Effector CD4-positive, alpha-beta T cell (primary cell): ENCODE data around the gene EIF2A.
"Not testable (repeated sequence)": the region's sequence is repeated elsewhere in the genome, so short reads cannot be mapped to it uniquely, and the experiment has no call there.

Experiments
- DNase-seq: peaks from one replicate; pipeline ENCODE4 v3.0.0-alpha.2; 2020

Gene EIF2A

GRCh38 chr3:150544041-150544440 lies 2.5 kb upstream of the EIF2A start:
- no peak for DNase-seq

GRCh38 chr3:150544726-150545125 lies 1.9 kb upstream of the EIF2A start:
- no peak for DNase-seq

- DNase-seq: peak; percentile 33
These were observed 965 bp upstream of the EIF2A start for GRCh38 chr3:150545419-150546225.

GRCh38 chr3:150547045-150547741 lies 606 bp downstream of the EIF2A start:
- no peak for DNase-seq

GRCh38 chr3:150555859-150556436 lies 9.4 kb downstream of the EIF2A start:
- no peak for DNase-seq

- DNase-seq: no peak
These were observed 10.2 kb downstream of the EIF2A start for GRCh38 chr3:150556792-150557191.

GRCh38 chr3:150557725-150558124 lies 11.1 kb downstream of the EIF2A start:
- no peak for DNase-seq

- no peak for DNase-seq
These were observed 17.7 kb downstream of the EIF2A start for GRCh38 chr3:150564243-150564642.

- DNase-seq: no peak
These were observed 20.7 kb downstream of the EIF2A start for GRCh38 chr3:150567328-150567727.

GRCh38 chr3:150577855-150578254 lies 31.3 kb downstream of the EIF2A start:
- no peak for DNase-seq

GRCh38 chr3:150581174-150581573 lies 34.6 kb downstream of the EIF2A start:
- no peak for DNase-seq

GRCh38 chr3:150582620-150583019 lies 36.0 kb downstream of the EIF2A start:
- no peak for DNase-seq

GRCh38 chr3:150583028-150583427 lies 36.4 kb downstream of the EIF2A start:
- DNase-seq: no peak

- DNase-seq: no peak
These were observed 41.6 kb downstream of the EIF2A start for GRCh38 chr3:150588027-150588830.

GRCh38 chr3:150589759-150590158 lies 43.2 kb downstream of the EIF2A start:
- no peak for DNase-seq

GRCh38 chr3:150594150-150594549 lies 47.6 kb downstream of the EIF2A start:
- DNase-seq: no peak

GRCh38 chr3:150597646-150598045 lies 51.1 kb downstream of the EIF2A start:
- DNase-seq: no peak

- no peak for DNase-seq
These were observed 53.2 kb downstream of the EIF2A start for GRCh38 chr3:150599611-150600297.

GRCh38 chr3:150600647-150601530 lies 54.3 kb downstream of the EIF2A start:
- not testable (repeated sequence) for DNase-seq

GRCh38 chr3:150602426-150603152 lies 56.0 kb downstream of the EIF2A start:
- DNase-seq: no peak
